ENCODE measurements around the gene MPDZ. TPM values are rescaled to one million over a fixed set of nuclear protein-coding genes. Genes with fewer than 3 reads are reported as not detected.
A peak's percentile ranks its signal among the peaks of the same experiment; 100 is the strongest.

The MPDZ gene, protein sequence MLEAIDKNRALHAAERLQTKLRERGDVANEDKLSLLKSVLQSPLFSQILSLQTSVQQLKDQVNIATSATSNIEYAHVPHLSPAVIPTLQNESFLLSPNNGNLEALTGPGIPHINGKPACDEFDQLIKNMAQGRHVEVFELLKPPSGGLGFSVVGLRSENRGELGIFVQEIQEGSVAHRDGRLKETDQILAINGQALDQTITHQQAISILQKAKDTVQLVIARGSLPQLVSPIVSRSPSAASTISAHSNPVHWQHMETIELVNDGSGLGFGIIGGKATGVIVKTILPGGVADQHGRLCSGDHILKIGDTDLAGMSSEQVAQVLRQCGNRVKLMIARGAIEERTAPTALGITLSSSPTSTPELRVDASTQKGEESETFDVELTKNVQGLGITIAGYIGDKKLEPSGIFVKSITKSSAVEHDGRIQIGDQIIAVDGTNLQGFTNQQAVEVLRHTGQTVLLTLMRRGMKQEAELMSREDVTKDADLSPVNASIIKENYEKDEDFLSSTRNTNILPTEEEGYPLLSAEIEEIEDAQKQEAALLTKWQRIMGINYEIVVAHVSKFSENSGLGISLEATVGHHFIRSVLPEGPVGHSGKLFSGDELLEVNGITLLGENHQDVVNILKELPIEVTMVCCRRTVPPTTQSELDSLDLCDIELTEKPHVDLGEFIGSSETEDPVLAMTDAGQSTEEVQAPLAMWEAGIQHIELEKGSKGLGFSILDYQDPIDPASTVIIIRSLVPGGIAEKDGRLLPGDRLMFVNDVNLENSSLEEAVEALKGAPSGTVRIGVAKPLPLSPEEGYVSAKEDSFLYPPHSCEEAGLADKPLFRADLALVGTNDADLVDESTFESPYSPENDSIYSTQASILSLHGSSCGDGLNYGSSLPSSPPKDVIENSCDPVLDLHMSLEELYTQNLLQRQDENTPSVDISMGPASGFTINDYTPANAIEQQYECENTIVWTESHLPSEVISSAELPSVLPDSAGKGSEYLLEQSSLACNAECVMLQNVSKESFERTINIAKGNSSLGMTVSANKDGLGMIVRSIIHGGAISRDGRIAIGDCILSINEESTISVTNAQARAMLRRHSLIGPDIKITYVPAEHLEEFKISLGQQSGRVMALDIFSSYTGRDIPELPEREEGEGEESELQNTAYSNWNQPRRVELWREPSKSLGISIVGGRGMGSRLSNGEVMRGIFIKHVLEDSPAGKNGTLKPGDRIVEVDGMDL (N-terminal part only)
- 68.4 TPM for total RNA-seq
- long read RNA-seq, full-length matches to known transcripts: 2 of 34 reads
- long read RNA-seq, partial matches to known transcripts: 16 of 34 reads
- long read RNA-seq, other reads (novel, unspliced or antisense): 16 of 34 reads

DNA sequence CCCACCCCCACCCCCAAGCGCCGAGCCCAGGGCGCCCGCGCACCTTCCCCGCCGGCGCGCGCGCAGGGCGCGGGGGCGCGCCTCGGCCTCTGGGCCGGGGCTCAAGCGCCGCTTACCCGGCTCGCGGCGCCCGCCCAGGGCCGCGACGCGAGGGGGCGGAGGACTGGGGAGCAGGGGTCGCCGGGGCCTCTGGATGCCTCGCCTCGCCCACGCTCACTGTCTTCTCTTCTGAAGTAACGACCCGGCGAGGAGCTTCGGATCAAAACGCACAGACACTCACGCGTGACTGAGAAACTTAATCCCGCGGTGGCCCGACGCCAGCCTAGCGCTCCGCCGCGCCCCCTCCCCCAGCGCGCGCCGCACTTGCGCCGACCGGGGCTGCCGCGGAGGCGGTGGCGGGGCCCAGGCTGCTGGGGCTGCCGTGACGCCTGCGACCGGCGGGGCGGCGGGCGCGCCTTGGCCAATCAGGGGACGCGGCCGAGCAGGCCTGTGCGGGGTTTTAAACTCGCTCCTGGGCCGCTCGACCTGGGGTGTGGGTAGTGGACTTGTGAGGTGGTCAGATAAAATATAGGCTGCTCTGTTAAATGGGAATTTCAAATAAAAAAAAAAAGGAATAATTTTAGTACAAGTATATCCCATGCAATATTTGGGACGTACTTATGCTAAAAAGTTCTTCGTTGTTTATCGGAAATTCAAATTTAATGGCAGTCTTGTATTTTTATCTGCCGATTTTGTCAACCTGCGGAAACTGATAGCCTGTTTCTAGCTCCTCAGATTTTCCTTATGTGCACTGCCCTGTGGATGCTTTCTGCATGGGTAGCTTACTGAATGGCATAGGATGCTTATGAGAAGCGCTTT is at the start of gene MPDZ:
Gene MPDZ, minus strand, starts transcription at position 409 of the 858 bp plus-strand sequence. CDS start 29,377 bp downstream, outside the sequence.
- peak; percentile 90 for ATAC-seq
- intact Hi-C loops (cut with micrococcal nuclease): no loop called here
- DNase-seq: peak; percentile 89

DNA sequence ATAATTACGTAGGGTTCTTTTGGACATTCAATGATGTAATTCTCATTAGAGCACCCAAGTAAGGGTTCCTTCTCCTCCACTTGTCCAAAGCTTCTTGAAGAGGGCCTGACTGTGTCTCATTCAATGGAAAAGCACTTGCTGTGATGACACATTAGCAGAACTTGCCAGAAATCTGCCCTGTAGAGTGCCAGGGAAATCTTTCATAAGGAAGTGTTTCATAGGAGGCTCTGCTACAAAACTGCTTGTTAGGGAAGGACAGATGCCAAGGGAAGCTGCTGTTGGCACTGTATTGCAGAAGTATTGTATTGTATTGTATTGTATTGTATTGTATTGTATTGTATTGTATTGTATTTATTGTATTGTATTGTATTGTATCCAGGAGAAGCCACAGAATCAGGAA is 45.5 kb upstream of the MPDZ start:
- ATAC-seq (no peak), DNase-seq (no peak)
- intact Hi-C loops (cut with micrococcal nuclease): no loop called here

DNA sequence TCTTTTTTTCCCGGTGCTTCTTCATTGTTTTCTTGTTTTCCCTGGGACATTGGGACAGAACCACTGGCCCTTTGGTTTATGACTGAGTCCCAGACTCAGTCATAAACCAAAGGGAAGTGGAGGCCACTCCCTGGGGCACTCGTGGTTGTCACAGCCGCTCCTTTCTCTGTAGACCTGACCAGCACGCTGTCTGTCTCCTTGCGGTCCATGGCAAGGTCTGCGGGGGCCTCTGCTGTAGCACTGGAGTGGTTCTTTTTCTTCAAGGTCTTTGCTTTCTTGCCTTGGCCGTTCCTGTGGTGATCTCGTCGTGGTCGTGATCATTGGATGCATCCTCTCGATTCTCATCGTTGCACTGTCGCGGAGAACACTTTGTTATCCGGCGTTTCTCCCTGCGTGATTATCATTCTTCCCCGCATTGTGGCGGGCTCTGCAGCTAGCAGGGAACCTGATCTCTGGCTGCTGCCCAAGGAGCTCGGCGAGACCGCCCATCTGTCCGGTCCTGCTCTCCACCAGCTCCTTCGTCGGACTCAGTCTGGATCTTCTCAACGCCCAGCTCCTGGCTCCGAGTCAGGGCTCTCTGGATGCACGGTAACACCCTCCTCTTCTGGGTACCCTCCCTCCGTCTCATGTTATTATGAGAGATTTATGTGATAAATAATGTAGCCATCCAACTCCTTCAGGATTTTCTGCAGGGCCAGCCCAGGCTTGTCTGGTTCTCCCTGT is 43.5 kb upstream of the MPDZ start:
- DNase-seq (no peak), ATAC-seq (no peak)
- intact Hi-C loops (cut with micrococcal nuclease): no loop called here

DNA sequence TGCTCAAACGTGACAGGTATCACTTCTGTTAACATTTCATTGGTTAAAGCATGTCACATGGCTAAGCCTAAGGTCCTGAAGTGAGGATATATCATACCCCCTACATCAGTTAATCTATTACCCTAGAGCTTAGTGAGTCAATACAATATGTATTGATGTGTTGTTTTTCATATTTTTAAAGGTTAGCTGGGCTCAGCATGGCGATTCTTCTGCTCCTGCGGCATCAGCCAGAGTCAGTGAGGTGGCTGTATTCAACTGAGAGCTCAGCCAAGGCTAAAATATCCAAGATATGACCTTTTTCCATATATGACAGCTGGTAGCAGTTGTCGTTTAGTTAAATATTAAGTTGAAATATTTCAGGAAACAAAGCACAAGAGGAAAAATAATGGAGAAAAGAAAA is 38.5 kb upstream of the MPDZ start:
- DNase-seq (no peak), ATAC-seq (no peak)
- intact Hi-C loops (cut with micrococcal nuclease): no loop called here

DNA sequence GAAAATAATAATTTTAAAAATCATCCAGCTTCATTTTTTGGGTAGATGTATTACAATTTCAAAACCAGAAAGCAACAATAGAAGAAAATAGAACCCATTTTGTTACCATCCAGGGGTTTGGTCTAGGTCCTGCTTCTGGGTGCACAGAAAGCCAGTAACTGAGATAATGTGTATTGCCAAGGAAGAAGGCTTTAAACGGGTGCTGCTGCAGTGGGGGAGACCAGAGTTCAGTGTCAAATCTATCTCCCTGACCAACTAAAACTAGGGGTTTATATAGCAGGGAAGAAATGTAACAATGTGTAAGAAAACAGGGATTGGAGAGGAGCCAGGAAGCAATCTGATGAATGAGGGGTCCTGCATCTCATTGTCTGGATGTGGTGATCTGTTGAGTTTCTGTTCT is 17.5 kb upstream of the MPDZ start:
- no peak for DNase-seq
- ATAC-seq: no peak
- intact Hi-C loops (cut with micrococcal nuclease): no loop called here

DNA sequence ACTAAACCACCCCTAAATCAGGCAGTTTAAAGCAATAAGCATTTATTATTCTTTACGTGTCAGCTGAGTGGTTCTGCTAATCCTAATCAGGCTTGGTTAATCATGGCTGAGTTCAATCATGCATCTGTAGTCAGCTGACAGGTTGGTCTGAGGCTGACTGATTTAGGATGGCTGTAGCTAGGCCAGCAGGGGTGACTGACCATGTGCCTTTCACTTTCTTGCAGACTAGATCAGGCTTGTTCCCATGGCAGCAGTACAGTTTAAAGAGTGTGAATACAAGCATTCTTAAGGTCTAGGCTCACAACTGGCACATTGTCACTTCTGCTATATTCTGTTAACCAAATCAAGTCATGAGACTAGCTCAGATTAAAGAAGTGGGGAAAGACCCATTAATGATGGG is 16.1 kb upstream of the MPDZ start:
- peak; percentile 44 for ATAC-seq
- DNase-seq: no peak
- intact Hi-C loops (cut with micrococcal nuclease): no loop called here

DNA sequence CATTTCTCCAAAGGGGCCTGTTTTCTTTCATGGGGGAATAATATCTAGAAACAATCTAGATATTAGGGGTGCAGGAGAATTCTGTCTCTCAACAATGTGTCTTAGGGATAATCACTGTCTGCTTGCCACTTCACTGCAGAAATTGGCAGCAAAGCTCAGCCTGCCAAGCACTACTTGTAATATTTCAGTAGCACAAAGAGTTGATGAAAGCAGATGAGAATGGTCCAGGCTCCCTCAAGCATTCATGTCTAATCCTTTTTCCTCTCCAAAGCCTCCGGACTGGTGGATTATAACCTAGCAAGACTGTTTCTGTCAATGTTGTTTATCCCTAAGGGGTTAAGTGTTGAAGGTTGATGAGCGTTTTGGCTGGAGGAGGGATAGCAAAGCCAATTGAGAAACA is 13.3 kb upstream of the MPDZ start:
- intact Hi-C loops (cut with micrococcal nuclease): no loop called here
- ATAC-seq: peak; percentile 89
- no peak for DNase-seq

DNA sequence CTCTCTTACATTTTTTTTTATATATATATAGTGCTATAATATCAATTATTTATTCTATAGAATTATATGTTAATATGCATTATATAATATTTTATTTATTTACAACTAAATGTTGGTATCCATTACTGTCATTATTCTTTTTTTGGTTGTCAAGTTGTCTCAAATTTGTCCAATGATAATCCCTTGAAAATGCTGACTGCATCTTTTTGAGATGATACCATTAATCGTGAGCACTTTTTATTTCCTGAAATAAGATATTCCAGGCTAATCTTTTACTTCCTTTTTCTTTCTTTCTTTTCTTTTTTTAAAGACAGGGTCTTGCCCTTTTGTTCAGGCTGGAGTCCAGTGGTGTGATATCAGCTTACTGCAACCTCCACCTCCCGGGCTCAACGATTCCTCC is 12.7 kb upstream of the MPDZ start:
- no peak for DNase-seq
- intact Hi-C loops (cut with micrococcal nuclease): no loop called here
- no peak for ATAC-seq

DNA sequence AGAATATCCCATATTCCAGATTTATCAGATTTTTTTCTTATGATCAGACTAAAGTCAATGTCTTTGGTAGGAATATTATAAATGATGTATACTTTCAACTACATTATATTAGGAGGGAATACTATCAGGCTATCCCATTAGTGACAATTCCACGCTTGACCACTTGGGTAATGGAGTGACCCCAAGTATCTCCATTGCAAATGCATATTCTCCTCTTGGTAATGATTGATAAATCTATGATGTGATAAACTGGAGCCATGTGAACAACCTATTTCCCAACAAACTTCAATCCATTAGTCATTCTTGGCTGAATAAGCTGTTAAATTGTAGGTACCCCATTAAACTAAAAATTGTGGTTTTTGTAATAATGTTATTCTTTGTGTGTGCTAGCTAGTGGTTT is 12.2 kb upstream of the MPDZ start:
- no peak for ATAC-seq
- intact Hi-C loops (cut with micrococcal nuclease): no loop called here

DNA sequence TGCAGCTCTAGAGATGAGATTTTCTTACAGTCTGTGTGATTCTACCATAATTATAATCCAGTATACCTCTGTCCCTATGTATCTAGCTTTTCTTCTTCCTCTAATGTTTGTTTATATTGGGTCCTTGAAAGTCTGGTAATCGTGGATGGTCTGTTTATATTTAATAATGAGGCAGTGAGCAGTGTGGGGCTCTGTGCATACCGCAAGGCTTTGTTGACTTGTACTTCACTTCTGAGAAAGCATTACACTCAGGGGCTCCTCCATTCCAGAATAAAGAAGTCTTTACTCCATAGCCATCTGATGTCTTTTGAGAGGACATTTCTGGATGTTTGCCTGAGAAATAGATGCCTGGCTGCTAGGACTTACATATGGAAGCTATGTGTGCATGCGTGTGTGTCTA is 4.5 kb upstream of the MPDZ start:
- DNase-seq (no peak), ATAC-seq (no peak)
- intact Hi-C loops (cut with micrococcal nuclease): no loop called here

More for the DNA sequence above, 12.2 kb upstream of the MPDZ start:
- DNase-seq: no peak

DNA sequence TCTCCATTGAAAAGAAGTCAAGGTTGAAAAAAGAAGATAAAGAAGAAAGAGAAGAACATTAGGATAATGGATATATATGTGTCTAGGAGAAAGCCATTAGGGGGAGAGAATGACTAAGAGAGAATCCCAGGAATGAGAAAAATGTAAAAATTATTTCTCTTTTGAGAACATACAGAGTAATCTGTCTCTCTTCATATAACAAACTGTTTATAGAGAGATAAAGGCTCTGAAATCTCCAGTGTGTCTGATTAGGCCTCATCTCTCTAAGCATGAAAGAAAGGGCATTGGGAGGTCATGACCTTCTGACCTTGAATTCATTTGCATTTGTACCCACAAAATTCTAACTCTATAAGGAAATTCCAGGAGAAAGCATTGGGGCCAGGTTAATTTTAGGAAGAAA is 3.5 kb upstream of the MPDZ start:
- ATAC-seq (no peak), DNase-seq (no peak)
- intact Hi-C loops (cut with micrococcal nuclease): no loop called here

DNA sequence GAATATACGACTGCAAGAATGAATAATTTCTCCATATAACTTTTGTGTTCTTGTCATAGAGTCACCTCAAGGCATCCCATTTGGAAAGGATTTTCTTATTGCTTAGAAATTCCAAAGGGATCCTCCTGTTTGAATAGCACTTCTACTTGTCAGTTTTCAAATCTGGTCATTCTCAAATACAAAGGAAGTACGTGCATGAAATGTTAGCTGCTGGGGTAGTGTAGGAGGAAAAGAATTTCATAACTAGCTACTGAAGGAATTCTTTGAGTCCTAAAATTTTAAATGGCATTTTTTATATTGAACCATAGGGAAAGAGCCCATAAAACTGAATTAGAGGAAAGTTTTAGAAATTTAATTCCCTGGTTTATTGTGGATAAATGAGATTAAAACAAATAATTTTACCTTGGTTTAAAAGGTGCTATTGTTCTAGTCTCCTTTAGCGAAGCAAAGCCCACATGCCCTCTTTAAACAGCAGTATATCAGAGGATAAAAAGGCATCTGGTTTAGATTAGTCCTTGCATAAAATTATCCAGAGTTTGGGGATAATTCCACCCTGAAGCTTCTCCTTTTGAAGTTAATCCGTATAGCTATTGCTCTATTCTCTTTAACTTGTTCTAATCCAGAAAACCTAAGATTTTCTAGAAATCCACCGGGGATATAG is 2.0 kb upstream of the MPDZ start:
- ATAC-seq (no peak), DNase-seq (no peak)
- intact Hi-C loops (cut with micrococcal nuclease): no loop called here

DNA sequence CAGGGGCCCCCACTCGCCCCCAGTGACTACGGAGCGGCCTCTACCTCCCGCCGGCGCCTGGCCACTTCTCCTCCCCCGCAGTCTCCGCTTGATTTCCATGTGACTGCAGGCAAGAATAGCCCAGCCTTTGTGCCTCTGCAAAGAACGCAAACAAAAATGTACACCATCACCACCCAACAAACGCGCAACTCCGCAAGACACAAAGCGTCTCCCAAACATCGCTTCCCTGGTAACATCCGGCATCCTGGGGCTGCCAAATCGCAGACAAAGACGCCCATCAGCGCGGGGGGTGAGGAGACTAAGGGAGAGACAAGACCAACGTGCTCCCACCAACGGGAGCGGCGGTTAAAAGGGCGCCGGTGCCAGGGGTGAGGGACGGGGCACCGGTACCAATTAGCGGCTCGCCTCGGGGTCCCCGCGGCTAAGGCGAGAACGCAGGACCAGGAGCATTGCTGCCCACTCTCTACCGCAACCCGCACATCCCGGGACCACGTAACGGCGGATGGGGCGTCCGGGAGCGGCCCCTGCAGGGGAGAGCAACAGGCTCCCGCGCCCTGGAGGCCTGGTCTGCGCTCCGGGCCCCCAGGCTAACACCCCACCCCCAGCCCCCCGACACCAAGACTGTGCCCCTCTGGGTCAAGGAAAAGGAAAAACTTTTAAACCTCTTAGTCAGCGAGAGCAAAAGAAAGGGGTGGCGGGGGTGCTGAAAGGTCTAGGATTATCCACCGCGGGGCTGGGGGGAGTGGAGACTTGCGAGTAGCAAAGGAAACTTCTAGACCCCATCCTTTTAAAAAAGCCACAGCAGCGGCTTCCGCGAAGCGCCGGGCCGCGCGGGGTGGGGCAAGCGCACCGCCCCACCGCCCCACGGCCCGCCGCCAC is 885 bp downstream of the MPDZ start:
- ATAC-seq (peak; percentile 73), DNase-seq (peak; percentile 62)
- intact Hi-C loops (cut with micrococcal nuclease): no loop called here

DNA sequence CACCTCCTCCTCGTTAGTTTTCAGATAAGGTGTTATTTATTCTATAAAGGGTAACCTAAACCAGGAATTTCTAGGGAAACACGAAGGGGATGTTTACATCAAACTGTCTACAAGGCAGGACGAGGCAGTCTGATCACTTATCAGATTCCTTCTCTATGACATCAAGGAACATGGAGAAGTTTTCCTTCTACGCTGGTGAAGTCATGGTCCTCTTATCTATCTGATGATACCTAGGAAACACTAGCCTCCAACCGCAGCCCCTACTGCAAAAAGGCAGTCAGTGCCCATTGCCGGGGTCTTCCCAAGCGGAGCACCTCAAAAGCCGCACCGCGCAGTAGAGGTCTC is 1.5 kb downstream of the MPDZ start:
- intact Hi-C loops (cut with micrococcal nuclease): no loop called here
- ATAC-seq (no peak), DNase-seq (no peak)

DNA sequence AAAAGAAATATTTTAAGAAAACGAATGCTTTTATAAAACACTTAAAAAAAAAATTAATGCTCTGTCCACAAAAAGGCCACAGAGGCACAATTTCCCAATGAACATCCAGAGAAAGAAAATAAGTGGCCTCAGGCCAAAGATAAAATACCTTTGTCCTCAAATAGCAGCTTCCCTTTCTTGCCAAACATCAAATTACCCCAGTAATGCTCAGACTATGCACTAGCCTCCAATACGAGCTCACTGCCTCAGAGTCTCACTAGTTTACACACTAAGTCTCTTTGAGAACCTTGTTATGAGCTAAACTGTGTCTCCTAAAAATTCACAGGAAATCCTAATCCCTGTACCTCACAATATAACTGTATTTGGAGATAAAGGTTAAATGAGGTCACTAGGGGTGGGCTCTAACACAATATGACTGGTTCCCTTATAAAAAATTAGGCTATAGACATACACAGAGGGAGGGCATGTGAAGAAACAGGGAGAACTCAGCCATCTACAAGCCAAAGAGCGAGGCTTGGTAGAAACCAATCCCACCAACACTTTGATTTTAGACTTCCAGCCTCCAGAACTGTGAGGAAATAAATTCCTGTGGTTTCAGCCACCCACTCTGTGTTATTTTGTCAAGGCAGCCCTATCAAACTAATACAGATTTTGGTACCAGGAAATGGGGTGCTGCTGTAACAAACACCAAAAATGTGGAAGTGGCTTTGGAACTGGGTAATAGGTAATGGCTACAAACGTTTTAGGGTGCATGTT is 4.4 kb downstream of the MPDZ start:
- no peak for ATAC-seq
- intact Hi-C loops (cut with micrococcal nuclease): no loop called here
- no peak for DNase-seq

DNA sequence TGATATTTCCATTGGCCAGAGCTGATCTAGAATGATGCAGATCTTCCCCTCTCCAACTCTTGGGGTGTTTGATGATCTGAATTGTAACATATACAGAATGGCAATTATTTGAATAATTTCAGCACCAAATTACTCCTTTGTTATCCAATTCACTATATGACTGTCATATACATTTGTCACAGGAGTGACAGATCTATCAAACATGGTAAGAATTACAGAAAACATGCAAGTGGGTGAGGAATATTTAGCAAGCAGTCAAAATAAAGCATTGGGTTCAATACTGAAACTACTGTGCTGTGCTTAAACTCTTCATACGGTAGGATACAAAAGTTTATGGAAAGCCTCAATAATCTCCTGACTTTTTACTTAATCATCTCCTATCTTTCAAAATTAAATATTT is 8.8 kb downstream of the MPDZ start:
- ATAC-seq (no peak), DNase-seq (no peak)
- intact Hi-C loops (cut with micrococcal nuclease): no loop called here

Data from left ventricle myocardium superior (tissue), 1 donor.